LNCAP (cell line): Measurements from ENCODE around the gene IDH3B.

Experiments
- TF ChIP-seq, protein P1 (sequence below): fragments of 450-650 bp; IDR thresholded peaks from 2 replicates; pipeline ENCODE4 v1.5.1; 2017; ENCODE audit warnings: mild to moderate bottlenecking

The IDH3B gene

DNA sequence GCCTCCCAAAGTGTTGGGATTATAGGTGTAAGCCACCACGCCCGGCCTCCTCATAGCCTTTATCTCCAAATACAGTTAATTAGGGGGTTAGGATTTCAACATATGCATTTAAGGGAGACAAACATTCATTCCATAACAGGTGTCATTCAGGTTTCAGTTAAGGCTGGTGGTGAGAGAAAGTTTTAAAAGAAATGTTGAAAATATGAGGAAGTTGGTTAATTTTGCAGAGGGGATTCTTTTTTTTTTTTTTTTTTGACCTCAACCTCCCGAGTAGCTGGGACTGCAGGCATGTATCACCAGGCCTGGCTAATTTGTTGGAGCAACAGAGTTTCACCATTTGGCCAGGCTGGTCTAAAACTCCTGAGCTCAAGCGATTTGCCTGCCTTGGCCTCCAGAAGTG, 16.0 kb upstream of the IDH3B start:
- TF ChIP-seq, protein P1, sequence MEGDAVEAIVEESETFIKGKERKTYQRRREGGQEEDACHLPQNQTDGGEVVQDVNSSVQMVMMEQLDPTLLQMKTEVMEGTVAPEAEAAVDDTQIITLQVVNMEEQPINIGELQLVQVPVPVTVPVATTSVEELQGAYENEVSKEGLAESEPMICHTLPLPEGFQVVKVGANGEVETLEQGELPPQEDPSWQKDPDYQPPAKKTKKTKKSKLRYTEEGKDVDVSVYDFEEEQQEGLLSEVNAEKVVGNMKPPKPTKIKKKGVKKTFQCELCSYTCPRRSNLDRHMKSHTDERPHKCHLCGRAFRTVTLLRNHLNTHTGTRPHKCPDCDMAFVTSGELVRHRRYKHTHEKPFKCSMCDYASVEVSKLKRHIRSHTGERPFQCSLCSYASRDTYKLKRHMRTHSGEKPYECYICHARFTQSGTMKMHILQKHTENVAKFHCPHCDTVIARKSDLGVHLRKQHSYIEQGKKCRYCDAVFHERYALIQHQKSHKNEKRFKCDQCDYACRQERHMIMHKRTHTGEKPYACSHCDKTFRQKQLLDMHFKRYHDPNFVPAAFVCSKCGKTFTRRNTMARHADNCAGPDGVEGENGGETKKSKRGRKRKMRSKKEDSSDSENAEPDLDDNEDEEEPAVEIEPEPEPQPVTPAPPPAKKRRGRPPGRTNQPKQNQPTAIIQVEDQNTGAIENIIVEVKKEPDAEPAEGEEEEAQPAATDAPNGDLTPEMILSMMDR = no peak

DNA sequence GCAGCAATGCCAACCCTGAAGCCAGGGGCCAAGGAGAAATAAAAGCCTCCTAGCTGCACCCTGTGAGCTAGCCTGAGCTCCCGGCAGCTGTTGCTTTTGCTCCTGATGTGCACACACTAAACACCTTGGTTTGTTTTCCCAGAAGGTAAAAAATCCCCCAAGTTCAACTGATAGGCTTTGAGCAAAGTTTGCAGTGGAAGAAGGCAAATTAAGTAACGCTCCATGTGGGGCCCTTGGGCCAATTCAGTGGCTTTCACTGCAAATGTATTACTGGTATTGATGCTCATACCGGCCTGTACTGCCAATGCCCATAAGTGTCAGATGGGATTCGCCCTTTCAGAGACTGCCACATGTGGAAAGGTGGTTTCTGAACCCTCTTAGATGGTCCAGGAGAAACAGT, 9.4 kb upstream of the IDH3B start:
- TF ChIP-seq, protein P1 = no peak

DNA sequence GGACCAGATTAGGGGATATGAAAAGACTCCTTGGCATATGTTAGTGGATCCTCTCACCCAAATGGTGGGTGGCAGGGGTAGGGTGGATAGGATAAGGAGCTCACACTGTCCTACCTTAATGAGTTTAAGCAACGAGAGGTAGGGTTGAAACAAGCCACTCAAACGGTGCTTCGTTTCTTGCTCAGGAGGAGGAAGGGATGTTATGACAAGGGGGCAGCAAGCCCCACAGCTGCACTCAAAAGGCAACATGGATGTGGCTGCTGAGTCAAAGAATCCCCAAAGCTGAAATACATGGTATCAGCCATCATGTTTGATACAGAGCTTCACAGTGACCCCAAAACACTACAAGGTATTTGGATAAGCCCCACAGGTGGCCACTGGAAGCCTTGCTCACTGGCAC, 8.4 kb upstream of the IDH3B start:
- TF ChIP-seq, protein P1 = no peak

DNA sequence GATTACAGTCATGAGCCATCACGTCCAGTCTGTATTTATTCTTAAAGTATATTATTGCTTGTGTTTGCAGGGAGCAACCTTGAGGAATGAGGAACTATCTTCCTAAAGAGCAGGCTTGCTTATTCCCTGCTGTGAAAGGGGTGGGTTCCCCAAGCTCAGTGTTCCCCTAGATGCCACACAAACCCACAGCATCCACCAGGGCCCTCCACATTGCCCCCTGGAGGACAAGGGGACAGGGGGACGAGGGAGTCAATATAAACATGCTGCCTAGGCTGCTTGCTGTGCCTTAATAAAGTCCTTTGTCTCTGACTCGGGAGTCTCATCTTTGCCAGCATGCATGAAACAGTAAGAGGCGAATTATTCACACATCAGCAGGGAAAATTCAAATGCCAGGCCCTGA, 8.0 kb upstream of the IDH3B start:
- TF ChIP-seq, protein P1 = no peak

DNA sequence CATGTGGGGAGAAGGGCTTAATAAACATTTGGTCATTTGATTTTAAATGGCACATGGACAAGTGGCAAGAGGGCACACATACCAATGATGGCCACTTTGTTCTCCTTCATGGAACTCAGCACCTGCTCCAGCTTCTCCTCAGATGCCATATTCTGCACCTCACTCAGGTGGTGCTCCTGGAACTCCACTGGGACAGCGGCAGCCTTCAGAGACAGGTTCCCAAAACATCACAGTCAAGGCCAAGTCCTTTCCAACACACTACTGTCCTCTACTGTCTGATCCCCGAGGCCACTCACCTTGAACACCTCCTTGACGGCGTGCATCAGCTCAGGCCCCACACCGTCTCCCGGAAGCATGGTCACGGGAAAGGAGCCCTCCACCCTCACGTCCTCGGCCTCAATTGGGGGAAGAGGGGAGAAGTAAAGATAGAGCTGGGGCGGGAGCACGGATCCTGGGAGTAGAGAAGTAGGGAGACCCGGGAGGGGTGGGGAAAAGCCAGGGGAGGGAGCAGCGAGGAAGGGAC, 591 bp downstream of the IDH3B start:
- TF ChIP-seq, protein P1 = no peak

DNA sequence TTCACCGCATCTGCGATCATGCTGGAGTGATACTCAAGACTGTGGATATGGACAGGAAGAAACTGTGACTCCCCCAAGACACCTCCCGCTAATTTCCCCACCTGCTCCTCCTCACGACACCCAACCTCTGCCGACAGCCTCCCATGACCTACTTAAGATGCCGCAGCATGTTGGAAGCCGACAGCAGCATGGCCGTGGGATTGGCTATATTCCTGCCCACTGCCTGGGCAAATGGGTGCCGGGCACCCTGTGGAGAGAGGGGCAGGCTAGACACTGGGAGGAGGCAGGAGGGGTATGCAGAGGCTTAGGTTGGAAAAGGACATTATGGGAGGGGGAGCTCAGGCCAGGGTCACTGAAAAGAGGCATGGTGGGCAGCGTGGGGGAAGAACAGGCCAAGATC, 4.5 kb downstream of the IDH3B start:
- TF ChIP-seq, protein P1 = no peak

DNA sequence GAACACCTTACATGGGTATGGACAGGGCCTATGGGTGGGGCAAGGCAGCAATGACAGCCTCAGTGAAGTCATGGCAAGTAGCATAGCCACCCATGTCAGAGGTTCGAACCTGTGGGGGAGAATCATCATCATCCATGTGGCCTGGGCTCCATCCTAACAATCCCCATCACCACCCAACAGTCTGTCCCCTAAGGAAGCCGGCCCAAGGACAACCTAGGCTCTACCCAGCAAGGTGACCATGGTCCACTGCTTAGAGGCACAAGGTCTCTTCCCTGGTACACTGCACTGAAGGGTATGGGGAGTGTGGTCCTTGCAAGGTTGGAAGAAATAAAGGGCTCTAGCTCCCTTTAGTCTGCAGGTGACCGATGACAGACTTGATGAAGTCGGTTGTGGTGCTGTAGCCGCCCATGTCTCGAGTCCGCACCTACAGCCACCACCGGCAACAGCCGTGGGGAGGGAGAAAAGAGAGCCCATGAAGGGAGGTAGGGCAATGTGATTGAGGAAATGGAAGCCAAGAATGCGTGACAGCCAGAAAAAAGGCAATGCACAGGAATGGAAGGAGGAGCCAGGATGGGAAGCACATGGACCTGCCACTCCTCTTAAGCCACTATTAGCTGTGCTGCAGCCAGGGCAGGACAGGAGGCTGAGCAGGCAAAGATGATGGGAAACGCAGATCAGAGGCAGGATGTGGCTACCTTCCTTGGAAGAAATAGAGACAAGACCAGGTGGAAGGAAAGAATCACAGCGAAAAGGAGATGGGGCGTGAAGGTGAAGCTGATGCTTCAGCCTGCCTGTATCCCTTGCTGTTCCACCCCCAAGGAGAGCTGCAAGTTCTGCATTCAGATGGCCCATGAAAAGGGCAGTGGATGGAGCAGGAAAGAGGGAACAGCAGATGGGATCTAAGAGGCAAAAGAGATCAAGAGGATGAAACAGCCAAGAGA, 5.3 kb downstream of the IDH3B start:
- TF ChIP-seq, protein P1 = no peak
